ENCODE results near the gene ZNF774.

DNA sequence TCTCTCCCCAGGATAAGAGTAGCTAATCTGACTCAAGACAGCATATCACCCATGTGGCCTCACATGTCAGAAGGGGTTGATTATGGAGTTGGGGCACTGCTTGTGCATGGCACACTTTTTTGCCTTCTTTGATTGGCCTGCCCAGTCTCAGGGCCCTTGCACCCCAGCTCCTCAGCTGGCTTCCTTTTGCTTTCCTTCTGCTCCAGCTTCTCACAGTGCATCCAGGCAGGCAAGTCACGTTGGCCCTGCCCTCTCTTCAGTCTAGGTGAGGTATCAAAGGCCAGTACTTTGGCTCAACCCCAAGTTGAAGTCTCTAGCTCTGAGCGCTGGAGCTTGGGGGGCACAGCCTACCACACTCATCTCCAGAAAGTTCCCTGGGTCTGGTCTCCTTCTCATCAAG lies 44.4 kb upstream of the ZNF774 start:
- TF ChIP-seq, protein P1, sequence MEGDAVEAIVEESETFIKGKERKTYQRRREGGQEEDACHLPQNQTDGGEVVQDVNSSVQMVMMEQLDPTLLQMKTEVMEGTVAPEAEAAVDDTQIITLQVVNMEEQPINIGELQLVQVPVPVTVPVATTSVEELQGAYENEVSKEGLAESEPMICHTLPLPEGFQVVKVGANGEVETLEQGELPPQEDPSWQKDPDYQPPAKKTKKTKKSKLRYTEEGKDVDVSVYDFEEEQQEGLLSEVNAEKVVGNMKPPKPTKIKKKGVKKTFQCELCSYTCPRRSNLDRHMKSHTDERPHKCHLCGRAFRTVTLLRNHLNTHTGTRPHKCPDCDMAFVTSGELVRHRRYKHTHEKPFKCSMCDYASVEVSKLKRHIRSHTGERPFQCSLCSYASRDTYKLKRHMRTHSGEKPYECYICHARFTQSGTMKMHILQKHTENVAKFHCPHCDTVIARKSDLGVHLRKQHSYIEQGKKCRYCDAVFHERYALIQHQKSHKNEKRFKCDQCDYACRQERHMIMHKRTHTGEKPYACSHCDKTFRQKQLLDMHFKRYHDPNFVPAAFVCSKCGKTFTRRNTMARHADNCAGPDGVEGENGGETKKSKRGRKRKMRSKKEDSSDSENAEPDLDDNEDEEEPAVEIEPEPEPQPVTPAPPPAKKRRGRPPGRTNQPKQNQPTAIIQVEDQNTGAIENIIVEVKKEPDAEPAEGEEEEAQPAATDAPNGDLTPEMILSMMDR (IDR thresholded peaks at IDR 0.05 in 4 of 5, conservative IDR thresholded peaks at IDR 0.05 in 1 of 5): no peak
- TF ChIP-seq POLR2A (IDR thresholded peaks at IDR 0.05): no peak

Data from gastrocnemius medialis (tissue), 4 donors.